Glomerular visceral epithelial cell (primary cell): ENCODE results near the gene MRPS22.
"Not testable (repeated sequence)": the region's sequence is repeated elsewhere in the genome, so short reads cannot be mapped to it uniquely, and the experiment has no call there.

ENCODE experiments used
- DNase-seq: peaks from one replicate; pipeline ENCODE4 v3.0.0-alpha.2; 2016; ENCODE audit errors: extremely low spot score

MRPS22 gene

GRCh38 chr3:139394116-139394515 lies 50.3 kb downstream of the MRPS22 start:
- DNase-seq, result no peak

- DNase-seq, result no peak
Measured at GRCh38 chr3:139396707-139397106, 52.9 kb downstream of the MRPS22 start.

GRCh38 chr3:139401155-139401554 lies 57.3 kb downstream of the MRPS22 start:
- not testable (repeated sequence) for DNase-seq
